ENCODE measurements around the gene HIC1. TPM values are rescaled to one million over a fixed set of nuclear protein-coding genes. Genes with fewer than 3 reads are reported as not detected.

Gene HIC1
- polyA plus RNA-seq, 1 donor, result 15.9 TPM

- peak in 1 of 2 donors; percentile 60 for DNase-seq
- no peak overlapping the region for H3K4me3 ChIP-seq (ENCODE audit: low read length)
- peaks cover 26% of the 10 kb centered on the region for H3K4me1 ChIP-seq (ENCODE audit: control insufficient read depth, insufficient read depth, low read length)
- H3K27ac ChIP-seq (ENCODE audit: low read length), result peak overlapping the region; percentile 44
- H3K9me3 ChIP-seq (ENCODE audit: control insufficient read depth, low read depth, low read length), result no peaks in the 10 kb centered on the region
- no CpG with 5 or more reads among the region's 2 CpGs for WGBS (ENCODE audit: insufficient coverage, low lambda C conversion rate)
- no peaks in the 10 kb centered on the region for H3K27me3 ChIP-seq (ENCODE audit: control insufficient read depth, insufficient read depth, low read length)
- H3K36me3 ChIP-seq (ENCODE audit: control insufficient read depth, insufficient read depth, low read length), result peaks cover 2% of the 10 kb centered on the region
Observed at GRCh38 chr17:2090804-2091534, 36.1 kb downstream of the HIC1 start.

- peaks cover 23% of the 10 kb centered on the region for H3K4me1 ChIP-seq (ENCODE audit: control insufficient read depth, insufficient read depth, low read length)
- no peaks in the 10 kb centered on the region for H3K27me3 ChIP-seq (ENCODE audit: control insufficient read depth, insufficient read depth, low read length)
- H3K4me3 ChIP-seq (ENCODE audit: low read length), result no peak overlapping the region
- no peak for DNase-seq
- peaks cover 2% of the 10 kb centered on the region for H3K36me3 ChIP-seq (ENCODE audit: control insufficient read depth, insufficient read depth, low read length)
- H3K9me3 ChIP-seq (ENCODE audit: control insufficient read depth, low read depth, low read length), result no peaks in the 10 kb centered on the region
- WGBS (ENCODE audit: insufficient coverage, low lambda C conversion rate), result 100% methylated on average over 1 of the region's 4 CpGs
- H3K27ac ChIP-seq (ENCODE audit: low read length), result no peak overlapping the region
Observed at GRCh38 chr17:2092253-2092652, 37.4 kb downstream of the HIC1 start.

DNA sequence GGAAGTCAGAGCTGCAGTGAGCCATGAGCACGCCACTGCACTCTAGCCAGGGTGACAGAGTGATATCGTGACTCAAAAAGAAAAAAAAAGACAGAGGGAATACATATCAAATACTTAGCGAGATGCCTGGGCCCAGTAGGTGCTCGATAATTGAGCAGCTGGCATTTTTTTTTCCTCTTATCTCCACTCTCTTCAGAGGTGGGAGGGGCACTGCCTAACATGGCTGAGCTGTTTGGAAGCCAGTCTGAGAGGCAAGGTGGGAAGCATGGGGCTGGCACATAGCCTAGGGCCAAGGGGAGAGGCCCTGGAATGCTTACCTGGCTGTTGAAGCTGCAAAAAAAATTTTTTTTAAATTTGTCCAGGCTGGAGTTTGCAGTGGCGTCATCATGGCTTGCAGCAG lies 38.4 kb downstream of the HIC1 start:
- Histone ChIP-seq H3K9me3 (ENCODE audit: control insufficient read depth, low read depth, low read length) (no peaks in the 10 kb centered on the region), H3K27me3 (ENCODE audit: control insufficient read depth, insufficient read depth, low read length) (no peaks in the 10 kb centered on the region), H3K4me3 (ENCODE audit: low read length) (no peak overlapping the region), H3K4me1 (ENCODE audit: control insufficient read depth, insufficient read depth, low read length) (peaks cover 21% of the 10 kb centered on the region), H3K36me3 (ENCODE audit: control insufficient read depth, insufficient read depth, low read length) (peaks cover 5% of the 10 kb centered on the region), H3K27ac (ENCODE audit: low read length) (no peak overlapping the region)
- no peak for DNase-seq
- 93% methylated on average over 2 of the region's 5 CpGs for WGBS (ENCODE audit: insufficient coverage, low lambda C conversion rate)

DNA sequence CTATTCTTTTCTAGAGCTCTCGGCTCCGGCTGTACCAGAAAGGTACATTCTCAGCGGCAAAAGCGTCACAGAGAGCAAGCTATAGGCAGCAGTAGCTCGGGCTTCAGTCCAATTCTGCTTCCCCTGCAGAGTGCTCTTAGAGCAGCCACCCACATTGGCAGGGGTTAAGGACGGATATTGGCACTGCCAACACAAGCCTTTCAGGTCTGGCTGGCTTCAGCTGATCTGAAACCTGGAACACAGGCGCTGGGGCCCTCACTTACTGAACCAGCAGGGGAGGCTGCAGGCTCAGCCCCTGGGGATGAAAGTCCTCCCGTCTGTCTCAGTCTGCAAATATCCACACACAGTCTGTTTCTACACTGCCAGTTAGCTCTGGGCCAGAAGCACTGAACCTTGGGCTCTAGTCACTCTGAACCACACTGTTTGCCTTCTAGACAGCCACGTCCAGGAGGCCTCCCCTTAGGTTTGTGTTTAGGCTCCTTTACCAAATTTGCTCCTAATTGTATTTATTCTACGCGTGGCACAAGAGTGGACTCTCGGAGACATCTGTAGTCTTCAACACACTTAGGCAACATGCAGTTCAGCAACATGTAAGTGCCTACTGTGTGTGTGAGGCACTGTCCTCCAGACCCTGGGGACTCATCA lies 40.1 kb downstream of the HIC1 start:
- DNase-seq, result peak; percentile 70 to 72
- no peak overlapping the region for H3K4me3 ChIP-seq (ENCODE audit: low read length)
- no peaks in the 10 kb centered on the region for H3K9me3 ChIP-seq (ENCODE audit: control insufficient read depth, low read depth, low read length)
- peak overlapping the region; percentile 15 for H3K27ac ChIP-seq (ENCODE audit: low read length)
- WGBS (ENCODE audit: insufficient coverage, low lambda C conversion rate), result no CpG with 5 or more reads among the region's 12 CpGs
- no peaks in the 10 kb centered on the region for H3K27me3 ChIP-seq (ENCODE audit: control insufficient read depth, insufficient read depth, low read length)
- peaks cover 5% of the 10 kb centered on the region for H3K36me3 ChIP-seq (ENCODE audit: control insufficient read depth, insufficient read depth, low read length)
- H3K4me1 ChIP-seq (ENCODE audit: control insufficient read depth, insufficient read depth, low read length), result peaks cover 10% of the 10 kb centered on the region

DNA sequence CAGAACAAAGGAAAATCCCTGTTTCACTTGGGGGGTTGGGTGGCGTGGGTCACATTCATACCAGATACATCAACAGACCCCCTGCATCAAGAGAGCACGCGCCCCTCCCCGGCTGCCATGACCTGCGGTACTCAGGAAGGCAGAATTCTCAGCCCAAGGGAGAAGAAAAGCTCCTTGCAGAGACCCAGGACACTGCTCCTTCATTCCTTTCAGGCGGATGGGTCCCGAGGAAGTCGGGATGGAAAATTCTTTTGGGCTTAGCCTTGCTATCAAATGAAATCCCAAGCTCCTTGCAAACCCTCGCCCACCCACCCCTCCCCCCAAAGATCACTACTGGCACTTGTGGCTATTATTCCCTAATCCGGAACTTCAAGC lies 40.6 kb downstream of the HIC1 start:
- H3K4me1 ChIP-seq (ENCODE audit: control insufficient read depth, insufficient read depth, low read length), result peaks cover 10% of the 10 kb centered on the region
- no peaks in the 10 kb centered on the region for H3K9me3 ChIP-seq (ENCODE audit: control insufficient read depth, low read depth, low read length)
- no peaks in the 10 kb centered on the region for H3K27me3 ChIP-seq (ENCODE audit: control insufficient read depth, insufficient read depth, low read length)
- DNase-seq, result no peak
- H3K27ac ChIP-seq (ENCODE audit: low read length), result peak overlapping the region; percentile 15
- H3K4me3 ChIP-seq (ENCODE audit: low read length), result no peak overlapping the region
- no CpG with 5 or more reads among the region's 10 CpGs for WGBS (ENCODE audit: insufficient coverage, low lambda C conversion rate)
- peaks cover 5% of the 10 kb centered on the region for H3K36me3 ChIP-seq (ENCODE audit: control insufficient read depth, insufficient read depth, low read length)

DNA sequence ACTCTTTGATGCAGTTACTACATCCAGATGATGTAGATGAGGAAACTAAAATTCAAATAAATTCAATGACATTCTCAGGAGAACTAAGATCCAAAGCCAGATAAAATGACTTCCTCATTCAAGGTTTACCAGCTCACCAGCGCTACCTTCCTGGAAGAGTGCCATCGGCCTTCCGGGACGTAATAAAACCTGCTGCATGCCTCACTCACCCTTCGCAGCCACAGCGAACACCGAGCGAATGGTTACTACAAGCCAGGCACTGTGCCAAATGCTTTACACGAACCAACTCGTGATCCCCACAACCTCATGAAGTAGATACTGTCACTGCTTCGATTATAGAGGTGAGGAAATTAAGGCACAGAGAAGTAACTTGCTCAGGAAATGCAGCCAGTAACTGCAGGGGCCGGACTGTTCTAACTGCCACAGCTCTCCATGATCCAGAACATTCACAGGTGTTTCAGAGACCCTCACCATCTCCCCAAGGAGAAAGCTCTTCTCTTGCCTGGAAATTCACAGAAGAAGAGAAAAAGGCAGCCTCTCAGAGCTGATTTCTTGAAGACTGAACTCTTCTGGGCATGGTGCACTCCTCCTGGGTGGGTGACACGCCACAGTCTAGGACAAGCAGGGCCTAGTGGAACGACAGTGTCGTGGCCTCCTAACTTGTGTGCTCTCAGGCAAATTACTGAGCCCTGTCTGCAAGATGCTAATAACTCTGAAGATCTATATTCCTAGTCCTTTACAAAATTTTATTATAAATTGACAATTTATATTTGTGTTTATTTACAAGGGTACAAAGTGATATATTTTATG lies 46.8 kb downstream of the HIC1 start:
- WGBS (ENCODE audit: insufficient coverage, low lambda C conversion rate), result no CpG with 5 or more reads among the region's 15 CpGs
- Histone ChIP-seq H3K36me3 (ENCODE audit: control insufficient read depth, insufficient read depth, low read length) (peaks cover 3% of the 10 kb centered on the region), H3K9me3 (ENCODE audit: control insufficient read depth, low read depth, low read length) (no peaks in the 10 kb centered on the region), H3K4me3 (ENCODE audit: low read length) (no peak overlapping the region), H3K4me1 (ENCODE audit: control insufficient read depth, insufficient read depth, low read length) (no peaks in the 10 kb centered on the region), H3K27ac (ENCODE audit: low read length) (no peak overlapping the region), H3K27me3 (ENCODE audit: control insufficient read depth, insufficient read depth, low read length) (no peaks in the 10 kb centered on the region)
- DNase-seq, result no peak

DNA sequence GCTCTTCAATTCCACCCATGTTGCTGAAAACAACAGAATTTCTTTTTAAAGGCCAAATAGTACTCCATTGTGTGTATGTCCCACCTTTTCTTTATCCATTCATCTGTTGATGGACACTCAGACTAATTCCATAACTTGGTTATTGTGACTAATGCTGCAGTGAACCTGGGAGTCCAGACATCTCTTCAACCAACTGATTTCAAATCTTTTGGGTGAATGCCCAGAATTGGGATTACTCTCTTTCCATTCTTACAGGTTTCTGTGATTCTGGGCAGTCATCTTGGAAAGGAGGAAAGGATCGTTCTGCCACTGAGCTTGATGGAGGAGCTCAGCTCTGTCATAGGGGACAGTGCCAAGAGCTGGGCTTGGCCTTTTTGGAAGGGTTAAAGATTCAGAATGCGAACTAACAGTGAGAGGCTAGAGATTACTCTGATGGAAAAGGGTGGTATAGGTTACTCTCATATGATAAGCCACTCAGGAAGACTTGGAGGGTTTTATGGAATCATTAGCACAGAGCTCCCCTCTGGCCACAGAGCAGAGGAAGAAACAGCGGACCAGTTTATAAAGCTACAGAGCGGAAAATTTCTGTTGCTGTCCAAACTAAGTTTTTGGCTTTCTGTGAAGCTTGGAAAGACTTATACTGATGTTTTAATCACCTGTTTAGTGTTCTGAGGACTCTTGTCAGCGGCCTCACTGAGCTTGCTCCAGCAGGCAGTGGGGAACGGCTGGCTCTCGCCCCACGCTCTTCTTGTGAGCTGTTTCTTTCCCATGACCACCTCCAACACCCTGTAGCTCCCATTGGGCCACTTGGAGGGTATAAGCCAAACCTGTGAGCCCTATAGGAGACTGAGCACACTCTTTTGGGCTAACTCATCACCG lies 48.3 kb downstream of the HIC1 start:
- 100% methylated on average over 1 of the region's 9 CpGs for WGBS (ENCODE audit: insufficient coverage, low lambda C conversion rate)
- no peaks in the 10 kb centered on the region for H3K9me3 ChIP-seq (ENCODE audit: control insufficient read depth, low read depth, low read length)
- no peaks in the 10 kb centered on the region for H3K36me3 ChIP-seq (ENCODE audit: control insufficient read depth, insufficient read depth, low read length)
- H3K27ac ChIP-seq (ENCODE audit: low read length), result no peak overlapping the region
- no peak for DNase-seq
- H3K27me3 ChIP-seq (ENCODE audit: control insufficient read depth, insufficient read depth, low read length), result no peaks in the 10 kb centered on the region
- no peak overlapping the region for H3K4me3 ChIP-seq (ENCODE audit: low read length)
- H3K4me1 ChIP-seq (ENCODE audit: control insufficient read depth, insufficient read depth, low read length), result peaks cover 5% of the 10 kb centered on the region

- no peak overlapping the region for H3K27ac ChIP-seq (ENCODE audit: low read length)
- no peaks in the 10 kb centered on the region for H3K9me3 ChIP-seq (ENCODE audit: control insufficient read depth, low read depth, low read length)
- peaks cover 5% of the 10 kb centered on the region for H3K4me1 ChIP-seq (ENCODE audit: control insufficient read depth, insufficient read depth, low read length)
- no peak overlapping the region for H3K4me3 ChIP-seq (ENCODE audit: low read length)
- no peaks in the 10 kb centered on the region for H3K36me3 ChIP-seq (ENCODE audit: control insufficient read depth, insufficient read depth, low read length)
- H3K27me3 ChIP-seq (ENCODE audit: control insufficient read depth, insufficient read depth, low read length), result no peaks in the 10 kb centered on the region
- no peak for DNase-seq
- WGBS (ENCODE audit: insufficient coverage, low lambda C conversion rate), result no CpG with 5 or more reads among the region's 1 CpG
Observed at GRCh38 chr17:2105663-2106062, 50.8 kb downstream of the HIC1 start.

- Histone ChIP-seq H3K4me1 (ENCODE audit: control insufficient read depth, insufficient read depth, low read length) (peaks cover 5% of the 10 kb centered on the region), H3K9me3 (ENCODE audit: control insufficient read depth, low read depth, low read length) (no peaks in the 10 kb centered on the region), H3K4me3 (ENCODE audit: low read length) (no peak overlapping the region), H3K36me3 (ENCODE audit: control insufficient read depth, insufficient read depth, low read length) (no peaks in the 10 kb centered on the region), H3K27ac (ENCODE audit: low read length) (no peak overlapping the region), H3K27me3 (ENCODE audit: control insufficient read depth, insufficient read depth, low read length) (no peaks in the 10 kb centered on the region)
- WGBS (ENCODE audit: insufficient coverage, low lambda C conversion rate), result no CpG with 5 or more reads among the region's 11 CpGs
- peak in 1 of 2 donors; percentile 43 for DNase-seq
Observed at GRCh38 chr17:2106308-2106955, 51.5 kb downstream of the HIC1 start.
